GM23338 (cell line): ENCODE data around the gene GAL3ST1.

Experiments
- CREB1 ChIP-seq: fragments of 250-450 bp; sonication (Bioruptor Pico); IDR thresholded peaks from 2 replicates; pipeline ENCODE4 v1.5.0; 2020; ENCODE audit warnings: low read depth, mild to moderate bottlenecking, moderate library complexity
- EZH2 ChIP-seq: fragments of 200-600 bp; sonication (generic); IDR thresholded peaks from one replicate; pipeline ENCODE4 v1.8.0; 2017; ENCODE audit warnings: antibody characterized with exemption, mild to moderate bottlenecking, low read depth; ENCODE audit not compliant: unreplicated experiment
- EZH2phosphoT487 ChIP-seq: fragments of 200-600 bp; sonication (generic); IDR thresholded peaks from one replicate; pipeline ENCODE4 v1.8.1; 2018; ENCODE audit warnings: antibody characterized with exemption; ENCODE audit not compliant: unreplicated experiment
- JUNB ChIP-seq: IDR thresholded peaks from one replicate; pipeline ENCODE4 v1.6.1; 2016; ENCODE audit warnings: antibody characterized with exemption; ENCODE audit not compliant: unreplicated experiment
- POLR2AphosphoS5 ChIP-seq: IDR thresholded peaks from 2 replicates; pipeline ENCODE4 v1.6.1; 2016; ENCODE audit warnings: antibody characterized with exemption, low read depth
- STAT1 ChIP-seq: IDR thresholded peaks from one replicate; pipeline ENCODE4 v1.6.1; 2016; ENCODE audit warnings: antibody characterized with exemption; ENCODE audit not compliant: unreplicated experiment
- TF ChIP-seq, protein P1 (sequence below), 2 experiments: fragments of 200-600 bp in 1 of 2; sonication (generic) in 1 of 2; conservative IDR thresholded peaks; 2 replicates each; pipeline versions ENCODE4 v1.5.1 to v1.6.1; 2016 to 2017; ENCODE audit warnings: antibody characterized with exemption in 2 of 2, low read depth in 2 of 2, mild to moderate bottlenecking in 2 of 2, moderate library complexity in 1 of 2
- TF ChIP-seq, protein P2 (sequence below): IDR thresholded peaks from one replicate; pipeline ENCODE4 v1.6.1; 2018; ENCODE audit warnings: antibody characterized with exemption; ENCODE audit not compliant: unreplicated experiment
- TF ChIP-seq, protein P3 (sequence below): IDR thresholded peaks from 2 replicates; pipeline ENCODE4 v1.6.1; 2016; ENCODE audit warnings: antibody characterized with exemption

DNA sequence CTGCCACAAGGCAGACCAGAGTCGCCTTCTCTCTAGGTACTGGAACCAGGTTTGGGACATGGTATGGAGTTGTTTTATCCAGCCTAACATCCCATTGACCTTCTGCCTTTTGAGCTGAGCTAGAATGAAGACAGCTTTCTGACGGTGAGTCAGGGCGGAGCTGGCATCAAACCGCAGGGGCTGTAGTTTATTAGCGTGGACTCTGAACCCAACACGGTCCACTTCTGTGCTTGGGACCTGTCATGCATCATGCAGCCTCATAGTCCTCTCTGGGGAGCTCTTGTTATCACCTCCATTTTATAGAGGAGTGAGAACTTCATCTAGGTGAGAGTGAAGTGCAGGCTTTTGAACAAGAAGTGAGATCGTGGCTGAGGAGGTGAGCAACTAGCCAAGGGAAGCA, 8.3 kb downstream of the GAL3ST1 start:
- TF ChIP-seq JUNB = no peak
- TF ChIP-seq, protein P1, sequence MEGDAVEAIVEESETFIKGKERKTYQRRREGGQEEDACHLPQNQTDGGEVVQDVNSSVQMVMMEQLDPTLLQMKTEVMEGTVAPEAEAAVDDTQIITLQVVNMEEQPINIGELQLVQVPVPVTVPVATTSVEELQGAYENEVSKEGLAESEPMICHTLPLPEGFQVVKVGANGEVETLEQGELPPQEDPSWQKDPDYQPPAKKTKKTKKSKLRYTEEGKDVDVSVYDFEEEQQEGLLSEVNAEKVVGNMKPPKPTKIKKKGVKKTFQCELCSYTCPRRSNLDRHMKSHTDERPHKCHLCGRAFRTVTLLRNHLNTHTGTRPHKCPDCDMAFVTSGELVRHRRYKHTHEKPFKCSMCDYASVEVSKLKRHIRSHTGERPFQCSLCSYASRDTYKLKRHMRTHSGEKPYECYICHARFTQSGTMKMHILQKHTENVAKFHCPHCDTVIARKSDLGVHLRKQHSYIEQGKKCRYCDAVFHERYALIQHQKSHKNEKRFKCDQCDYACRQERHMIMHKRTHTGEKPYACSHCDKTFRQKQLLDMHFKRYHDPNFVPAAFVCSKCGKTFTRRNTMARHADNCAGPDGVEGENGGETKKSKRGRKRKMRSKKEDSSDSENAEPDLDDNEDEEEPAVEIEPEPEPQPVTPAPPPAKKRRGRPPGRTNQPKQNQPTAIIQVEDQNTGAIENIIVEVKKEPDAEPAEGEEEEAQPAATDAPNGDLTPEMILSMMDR (conservative IDR thresholded peaks at IDR 0.05; ENCODE audit: low read depth in 2 of 2) = no peak
- TF ChIP-seq, protein P2, sequence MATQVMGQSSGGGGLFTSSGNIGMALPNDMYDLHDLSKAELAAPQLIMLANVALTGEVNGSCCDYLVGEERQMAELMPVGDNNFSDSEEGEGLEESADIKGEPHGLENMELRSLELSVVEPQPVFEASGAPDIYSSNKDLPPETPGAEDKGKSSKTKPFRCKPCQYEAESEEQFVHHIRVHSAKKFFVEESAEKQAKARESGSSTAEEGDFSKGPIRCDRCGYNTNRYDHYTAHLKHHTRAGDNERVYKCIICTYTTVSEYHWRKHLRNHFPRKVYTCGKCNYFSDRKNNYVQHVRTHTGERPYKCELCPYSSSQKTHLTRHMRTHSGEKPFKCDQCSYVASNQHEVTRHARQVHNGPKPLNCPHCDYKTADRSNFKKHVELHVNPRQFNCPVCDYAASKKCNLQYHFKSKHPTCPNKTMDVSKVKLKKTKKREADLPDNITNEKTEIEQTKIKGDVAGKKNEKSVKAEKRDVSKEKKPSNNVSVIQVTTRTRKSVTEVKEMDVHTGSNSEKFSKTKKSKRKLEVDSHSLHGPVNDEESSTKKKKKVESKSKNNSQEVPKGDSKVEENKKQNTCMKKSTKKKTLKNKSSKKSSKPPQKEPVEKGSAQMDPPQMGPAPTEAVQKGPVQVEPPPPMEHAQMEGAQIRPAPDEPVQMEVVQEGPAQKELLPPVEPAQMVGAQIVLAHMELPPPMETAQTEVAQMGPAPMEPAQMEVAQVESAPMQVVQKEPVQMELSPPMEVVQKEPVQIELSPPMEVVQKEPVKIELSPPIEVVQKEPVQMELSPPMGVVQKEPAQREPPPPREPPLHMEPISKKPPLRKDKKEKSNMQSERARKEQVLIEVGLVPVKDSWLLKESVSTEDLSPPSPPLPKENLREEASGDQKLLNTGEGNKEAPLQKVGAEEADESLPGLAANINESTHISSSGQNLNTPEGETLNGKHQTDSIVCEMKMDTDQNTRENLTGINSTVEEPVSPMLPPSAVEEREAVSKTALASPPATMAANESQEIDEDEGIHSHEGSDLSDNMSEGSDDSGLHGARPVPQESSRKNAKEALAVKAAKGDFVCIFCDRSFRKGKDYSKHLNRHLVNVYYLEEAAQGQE = no peak
- TF ChIP-seq POLR2AphosphoS5 = no peak
- TF ChIP-seq EZH2phosphoT487 = no peak
- no peak for TF ChIP-seq CREB1 (CRISPR knock-in tag)
- no peak for TF ChIP-seq EZH2
- TF ChIP-seq, protein P3, sequence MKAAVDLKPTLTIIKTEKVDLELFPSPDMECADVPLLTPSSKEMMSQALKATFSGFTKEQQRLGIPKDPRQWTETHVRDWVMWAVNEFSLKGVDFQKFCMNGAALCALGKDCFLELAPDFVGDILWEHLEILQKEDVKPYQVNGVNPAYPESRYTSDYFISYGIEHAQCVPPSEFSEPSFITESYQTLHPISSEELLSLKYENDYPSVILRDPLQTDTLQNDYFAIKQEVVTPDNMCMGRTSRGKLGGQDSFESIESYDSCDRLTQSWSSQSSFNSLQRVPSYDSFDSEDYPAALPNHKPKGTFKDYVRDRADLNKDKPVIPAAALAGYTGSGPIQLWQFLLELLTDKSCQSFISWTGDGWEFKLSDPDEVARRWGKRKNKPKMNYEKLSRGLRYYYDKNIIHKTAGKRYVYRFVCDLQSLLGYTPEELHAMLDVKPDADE = no peak
- TF ChIP-seq STAT1 = no peak
